Liver (tissue), 9 donors: Measurements from ENCODE around the gene CMC2. TPM values are rescaled to one million over a fixed set of nuclear protein-coding genes. Genes with fewer than 3 reads are reported as not detected.

Experiments used
- DNase-seq: peaks from one replicate; pipeline ENCODE4 v3.0.0-alpha.2; 2017; ENCODE audit warnings: low spot score
- H3K27ac ChIP-seq, 2 donors: one replicate each; pipeline ENCODE4 v1.7.0; 2013; ENCODE audit warnings: inconsistent platforms in 2 of 2, low read length in 2 of 2, control low read depth in 1 of 2, low read depth in 1 of 2, mild to moderate bottlenecking in 1 of 2
- H3K27me3 ChIP-seq, 4 donors: one replicate each; pipeline versions ENCODE4 v1.6.1 to v1.7.0; 2013; ENCODE audit warnings: low read length in 3 of 4, inconsistent platforms in 1 of 4, mild to moderate bottlenecking in 1 of 4, moderate library complexity in 1 of 4; ENCODE audit not compliant: control insufficient read depth in 4 of 4, insufficient read depth in 4 of 4
- H3K36me3 ChIP-seq, 4 donors: one replicate each; pipeline versions ENCODE4 v1.6.1 to v1.7.0; 2013; ENCODE audit warnings: low read length in 3 of 4, mild to moderate bottlenecking in 3 of 4, low read depth in 1 of 4, moderate library complexity in 1 of 4; ENCODE audit not compliant: control insufficient read depth in 4 of 4, insufficient read depth in 3 of 4
- H3K4me1 ChIP-seq, 4 donors: one replicate each; pipeline versions ENCODE4 v1.6.1 to v1.7.0; 2013; ENCODE audit warnings: low read length in 3 of 4, mild to moderate bottlenecking in 3 of 4, moderate library complexity in 1 of 4; ENCODE audit not compliant: control insufficient read depth in 4 of 4, insufficient read depth in 4 of 4
- H3K4me3 ChIP-seq, 3 donors: one replicate each; pipeline versions ENCODE4 v1.6.1 to v1.7.0; 2013; ENCODE audit warnings: low read length in 3 of 3, control low read depth in 1 of 3, low read depth in 1 of 3, mild to moderate bottlenecking in 1 of 3
- H3K9ac ChIP-seq, 2 donors: one replicate each; pipeline ENCODE4 v1.7.0; 2013; ENCODE audit warnings: low read length in 2 of 2, mild to moderate bottlenecking in 2 of 2, moderate library complexity in 2 of 2, control low read depth in 1 of 2, low read depth in 1 of 2
- H3K9me3 ChIP-seq, 4 donors: one replicate each; pipeline versions ENCODE4 v1.6.1 to v1.7.0; 2013; ENCODE audit warnings: low read length in 3 of 4; ENCODE audit not compliant: control insufficient read depth in 4 of 4
- EGR1 ChIP-seq, 2 donors: IDR thresholded peaks; 2 replicates each; pipeline ENCODE4 v1.6.1; 2016 to 2018; ENCODE audit warnings: antibody characterized with exemption in 2 of 2, low read depth in 2 of 2
- FOXA1 ChIP-seq: IDR thresholded peaks from 2 replicates; pipeline ENCODE4 v1.6.1; 2016; ENCODE audit warnings: antibody characterized with exemption
- GABPA ChIP-seq, 2 donors: IDR thresholded peaks in 1 of 2; conservative IDR thresholded peaks in 1 of 2; 2 replicates each; pipeline ENCODE4 v1.6.1; 2016; ENCODE audit warnings: antibody characterized with exemption in 2 of 2, mild to moderate bottlenecking in 1 of 2, moderate library complexity in 1 of 2
- HNF4A ChIP-seq, 2 donors: conservative IDR thresholded peaks; 2 replicates each; pipeline ENCODE4 v1.6.1; 2016; ENCODE audit warnings: antibody characterized with exemption in 2 of 2, mild to moderate bottlenecking in 2 of 2
- HNF4G ChIP-seq: IDR thresholded peaks from 2 replicates; pipeline ENCODE4 v1.6.1; 2016; ENCODE audit warnings: antibody characterized with exemption
- JUND ChIP-seq, 2 donors: IDR thresholded peaks; 2 replicates each; pipeline ENCODE4 v1.6.1; 2016; ENCODE audit warnings: antibody characterized with exemption in 2 of 2
- NR2F2 ChIP-seq: IDR thresholded peaks from 2 replicates; pipeline ENCODE4 v1.6.1; 2016; ENCODE audit warnings: antibody characterized with exemption
- RAD21 ChIP-seq, 2 donors: IDR thresholded peaks; 2 replicates each; pipeline ENCODE4 v1.6.1; 2016; ENCODE audit warnings: antibody characterized with exemption in 2 of 2, mild to moderate bottlenecking in 2 of 2
- TAF1 ChIP-seq: conservative IDR thresholded peaks from 2 replicates; pipeline ENCODE4 v1.6.1; 2016; ENCODE audit warnings: antibody characterized with exemption, mild to moderate bottlenecking
- YY1 ChIP-seq: IDR thresholded peaks from 2 replicates; pipeline ENCODE4 v1.6.1; 2016; ENCODE audit warnings: antibody characterized with exemption, mild to moderate bottlenecking
- WGBS: extraction: QIAGEN DNeasy Blood & Tissue Kit; methylation state at CpG from one replicate; pipeline ENCODE4 v1.1.7; 2013; 5-methylcytosine and 5-hydroxymethylcytosine counted together
- polyA plus RNA-seq, 2 donors: library from polyadenylated mRNA; stranded (reverse) in 1 of 2; unstranded in 1 of 2; fragments of 200-250 nt in 1 of 2; fragments of >200 nt in 1 of 2; fragmentation: Nextera tagmentation in 1 of 2; extraction: Ambion mirVana in 1 of 2; gene quantifications; one replicate each; pipeline versions ENCODE4 v1.2.1 to v1.2.3, GENCODE V29; 2013 to 2015
- total RNA-seq, 2 donors: library from RNA; depleted of rRNA; stranded (reverse); fragments of >200 nt; gene quantifications; one replicate each; pipeline ENCODE4 v1.2.3, GENCODE V29; 2014
- TF ChIP-seq, protein P1 (sequence below): IDR thresholded peaks from 2 replicates; pipeline ENCODE4 v1.6.1; 2016; ENCODE audit warnings: antibody characterized with exemption, mild to moderate bottlenecking
- TF ChIP-seq, protein P2 (sequence below): IDR thresholded peaks from 2 replicates; pipeline ENCODE4 v1.6.1; 2016; ENCODE audit warnings: antibody characterized with exemption
- TF ChIP-seq, protein P3 (sequence below): fragments of 150-350 bp; IDR thresholded peaks from 2 replicates; pipeline ENCODE4 v1.5.1; 2017; ENCODE audit warnings: improper control_type of control experiment, low read depth, low read length; ENCODE audit not compliant: missing input control
- TF ChIP-seq, protein P4 (sequence below): IDR thresholded peaks from 2 replicates; pipeline ENCODE4 v1.6.1; 2016; ENCODE audit warnings: antibody characterized with exemption
- donor health status: healthy.
- donor health status: healthy.
- donor health status: healthy.
- donor health status: healthy.
- donor health status: healthy.

The CMC2 gene
- total and polyA plus RNA-seq, 4 donors = 26.2 to 98.4 (median 42.5) TPM

DNA sequence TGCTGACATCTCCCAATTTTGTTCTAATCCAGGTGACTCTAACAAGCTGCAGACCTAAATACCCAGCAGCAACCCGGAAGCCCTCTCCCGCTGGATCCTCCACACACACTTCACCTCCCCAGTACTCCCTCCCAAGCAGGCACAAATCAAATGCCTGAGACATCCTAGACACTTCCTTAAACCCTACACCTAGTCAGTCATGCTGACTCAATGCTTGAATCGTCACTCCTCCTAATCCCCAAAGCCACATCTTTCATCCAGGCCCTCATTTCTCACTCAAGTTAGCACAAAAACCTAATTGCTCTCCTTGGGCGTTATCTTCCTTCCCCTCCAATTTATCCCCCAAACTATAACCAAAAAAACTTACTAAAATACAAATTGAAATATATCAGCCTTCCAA, 32.7 kb downstream of the CMC2 start (continued):
- TF ChIP-seq, protein P1, sequence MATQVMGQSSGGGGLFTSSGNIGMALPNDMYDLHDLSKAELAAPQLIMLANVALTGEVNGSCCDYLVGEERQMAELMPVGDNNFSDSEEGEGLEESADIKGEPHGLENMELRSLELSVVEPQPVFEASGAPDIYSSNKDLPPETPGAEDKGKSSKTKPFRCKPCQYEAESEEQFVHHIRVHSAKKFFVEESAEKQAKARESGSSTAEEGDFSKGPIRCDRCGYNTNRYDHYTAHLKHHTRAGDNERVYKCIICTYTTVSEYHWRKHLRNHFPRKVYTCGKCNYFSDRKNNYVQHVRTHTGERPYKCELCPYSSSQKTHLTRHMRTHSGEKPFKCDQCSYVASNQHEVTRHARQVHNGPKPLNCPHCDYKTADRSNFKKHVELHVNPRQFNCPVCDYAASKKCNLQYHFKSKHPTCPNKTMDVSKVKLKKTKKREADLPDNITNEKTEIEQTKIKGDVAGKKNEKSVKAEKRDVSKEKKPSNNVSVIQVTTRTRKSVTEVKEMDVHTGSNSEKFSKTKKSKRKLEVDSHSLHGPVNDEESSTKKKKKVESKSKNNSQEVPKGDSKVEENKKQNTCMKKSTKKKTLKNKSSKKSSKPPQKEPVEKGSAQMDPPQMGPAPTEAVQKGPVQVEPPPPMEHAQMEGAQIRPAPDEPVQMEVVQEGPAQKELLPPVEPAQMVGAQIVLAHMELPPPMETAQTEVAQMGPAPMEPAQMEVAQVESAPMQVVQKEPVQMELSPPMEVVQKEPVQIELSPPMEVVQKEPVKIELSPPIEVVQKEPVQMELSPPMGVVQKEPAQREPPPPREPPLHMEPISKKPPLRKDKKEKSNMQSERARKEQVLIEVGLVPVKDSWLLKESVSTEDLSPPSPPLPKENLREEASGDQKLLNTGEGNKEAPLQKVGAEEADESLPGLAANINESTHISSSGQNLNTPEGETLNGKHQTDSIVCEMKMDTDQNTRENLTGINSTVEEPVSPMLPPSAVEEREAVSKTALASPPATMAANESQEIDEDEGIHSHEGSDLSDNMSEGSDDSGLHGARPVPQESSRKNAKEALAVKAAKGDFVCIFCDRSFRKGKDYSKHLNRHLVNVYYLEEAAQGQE = no peak
- no peak for TF ChIP-seq TAF1
- no peak for TF ChIP-seq EGR1 (IDR thresholded peaks at IDR 0.05; ENCODE audit: low read depth in 2 of 2)
- no peak for TF ChIP-seq HNF4A (conservative IDR thresholded peaks at IDR 0.05)
- TF ChIP-seq, protein P2, sequence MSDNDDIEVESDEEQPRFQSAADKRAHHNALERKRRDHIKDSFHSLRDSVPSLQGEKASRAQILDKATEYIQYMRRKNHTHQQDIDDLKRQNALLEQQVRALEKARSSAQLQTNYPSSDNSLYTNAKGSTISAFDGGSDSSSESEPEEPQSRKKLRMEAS = no peak
- TF ChIP-seq JUND (IDR thresholded peaks at IDR 0.05) = no peak
- TF ChIP-seq RAD21 (IDR thresholded peaks at IDR 0.05) = no peak

DNA sequence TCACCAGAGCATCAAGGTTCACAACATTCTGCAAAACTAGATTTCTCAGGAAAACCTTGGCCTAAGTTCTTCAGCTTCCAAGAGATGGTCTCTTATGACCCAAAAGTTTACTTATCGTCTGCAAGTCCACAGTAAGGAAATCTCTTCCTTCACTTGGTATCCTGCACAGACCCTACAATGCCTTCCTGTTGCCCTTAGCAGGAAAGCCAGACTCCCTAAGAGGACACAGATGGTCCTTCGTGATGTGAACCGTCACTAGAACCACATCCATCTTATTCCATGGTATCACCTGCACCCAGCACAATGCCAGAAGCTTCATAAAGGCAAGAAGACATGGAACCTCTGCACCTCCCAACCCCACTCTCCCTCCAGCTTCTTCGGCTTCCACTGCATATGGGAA, 34.1 kb downstream of the CMC2 start:
- H3K9ac ChIP-seq = no peak overlapping the region
- WGBS = 85% methylated on average over 4 of the region's 4 CpGs
- H3K36me3 ChIP-seq = peaks cover 0 to 2% (median 0%) of the 10 kb centered on the region in 4 donors
- no peaks in the 10 kb centered on the region for H3K9me3 ChIP-seq
- H3K4me3 ChIP-seq = no peak overlapping the region
- peaks cover 4 to 33% (median 23%) of the 10 kb centered on the region in 4 donors for H3K4me1 ChIP-seq
- no peak for TF ChIP-seq YY1
- TF ChIP-seq TAF1 = no peak
- no peak for TF ChIP-seq HNF4G
- TF ChIP-seq JUND (IDR thresholded peaks at IDR 0.05) = no peak
- no peak for TF ChIP-seq NR2F2
- TF ChIP-seq HNF4A (conservative IDR thresholded peaks at IDR 0.05) = no peak
- TF ChIP-seq, protein P2 = no peak
- TF ChIP-seq, protein P3, sequence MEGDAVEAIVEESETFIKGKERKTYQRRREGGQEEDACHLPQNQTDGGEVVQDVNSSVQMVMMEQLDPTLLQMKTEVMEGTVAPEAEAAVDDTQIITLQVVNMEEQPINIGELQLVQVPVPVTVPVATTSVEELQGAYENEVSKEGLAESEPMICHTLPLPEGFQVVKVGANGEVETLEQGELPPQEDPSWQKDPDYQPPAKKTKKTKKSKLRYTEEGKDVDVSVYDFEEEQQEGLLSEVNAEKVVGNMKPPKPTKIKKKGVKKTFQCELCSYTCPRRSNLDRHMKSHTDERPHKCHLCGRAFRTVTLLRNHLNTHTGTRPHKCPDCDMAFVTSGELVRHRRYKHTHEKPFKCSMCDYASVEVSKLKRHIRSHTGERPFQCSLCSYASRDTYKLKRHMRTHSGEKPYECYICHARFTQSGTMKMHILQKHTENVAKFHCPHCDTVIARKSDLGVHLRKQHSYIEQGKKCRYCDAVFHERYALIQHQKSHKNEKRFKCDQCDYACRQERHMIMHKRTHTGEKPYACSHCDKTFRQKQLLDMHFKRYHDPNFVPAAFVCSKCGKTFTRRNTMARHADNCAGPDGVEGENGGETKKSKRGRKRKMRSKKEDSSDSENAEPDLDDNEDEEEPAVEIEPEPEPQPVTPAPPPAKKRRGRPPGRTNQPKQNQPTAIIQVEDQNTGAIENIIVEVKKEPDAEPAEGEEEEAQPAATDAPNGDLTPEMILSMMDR = no peak
- TF ChIP-seq, protein P1 = no peak
- TF ChIP-seq GABPA (IDR thresholded peaks at IDR 0.05 in 1 of 2, conservative IDR thresholded peaks at IDR 0.05 in 1 of 2) = no peak
- TF ChIP-seq, protein P4, sequence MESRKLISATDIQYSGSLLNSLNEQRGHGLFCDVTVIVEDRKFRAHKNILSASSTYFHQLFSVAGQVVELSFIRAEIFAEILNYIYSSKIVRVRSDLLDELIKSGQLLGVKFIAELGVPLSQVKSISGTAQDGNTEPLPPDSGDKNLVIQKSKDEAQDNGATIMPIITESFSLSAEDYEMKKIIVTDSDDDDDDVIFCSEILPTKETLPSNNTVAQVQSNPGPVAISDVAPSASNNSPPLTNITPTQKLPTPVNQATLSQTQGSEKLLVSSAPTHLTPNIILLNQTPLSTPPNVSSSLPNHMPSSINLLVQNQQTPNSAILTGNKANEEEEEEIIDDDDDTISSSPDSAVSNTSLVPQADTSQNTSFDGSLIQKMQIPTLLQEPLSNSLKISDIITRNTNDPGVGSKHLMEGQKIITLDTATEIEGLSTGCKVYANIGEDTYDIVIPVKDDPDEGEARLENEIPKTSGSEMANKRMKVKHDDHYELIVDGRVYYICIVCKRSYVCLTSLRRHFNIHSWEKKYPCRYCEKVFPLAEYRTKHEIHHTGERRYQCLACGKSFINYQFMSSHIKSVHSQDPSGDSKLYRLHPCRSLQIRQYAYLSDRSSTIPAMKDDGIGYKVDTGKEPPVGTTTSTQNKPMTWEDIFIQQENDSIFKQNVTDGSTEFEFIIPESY = no peak
- TF ChIP-seq RAD21 (IDR thresholded peaks at IDR 0.05) = no peak
- TF ChIP-seq FOXA1 = no peak
- TF ChIP-seq EGR1 (IDR thresholded peaks at IDR 0.05; ENCODE audit: low read depth in 2 of 2) = no peak
- DNase-seq = no peak
- no peaks in the 10 kb centered on the region for H3K27me3 ChIP-seq
- no peak overlapping the region for H3K27ac ChIP-seq
